ENCODE data around the gene IDH1. TPM values are rescaled to one million over a fixed set of nuclear protein-coding genes. Genes with fewer than 3 reads are reported as not detected.

IDH1 gene
- total RNA-seq, 1 experiment from 2014 or later, result 80.2 TPM

- intact Hi-C loops (cut with micrococcal nuclease; ENCODE audit: unreplicated experiment), result no loop called here
- H3K4me3 ChIP-seq (ENCODE audit: low read depth in 2 of 2, low read length in 2 of 2), result no peak overlapping the region
- ChIA-PET CTCF (no interaction called here), POLR2A (interaction anchor here (0.6 kb wide), 1 partner anchor 1499 kb away, joined by 3 read pairs; no protein-coding TSS in a partner anchor)
- TF ChIP-seq SIN3A (IDR thresholded peaks at IDR 0.05; ENCODE audit: borderline replicate concordance, insufficient read depth, low read depth, low read length), result no peak
- TF ChIP-seq, protein P1, sequence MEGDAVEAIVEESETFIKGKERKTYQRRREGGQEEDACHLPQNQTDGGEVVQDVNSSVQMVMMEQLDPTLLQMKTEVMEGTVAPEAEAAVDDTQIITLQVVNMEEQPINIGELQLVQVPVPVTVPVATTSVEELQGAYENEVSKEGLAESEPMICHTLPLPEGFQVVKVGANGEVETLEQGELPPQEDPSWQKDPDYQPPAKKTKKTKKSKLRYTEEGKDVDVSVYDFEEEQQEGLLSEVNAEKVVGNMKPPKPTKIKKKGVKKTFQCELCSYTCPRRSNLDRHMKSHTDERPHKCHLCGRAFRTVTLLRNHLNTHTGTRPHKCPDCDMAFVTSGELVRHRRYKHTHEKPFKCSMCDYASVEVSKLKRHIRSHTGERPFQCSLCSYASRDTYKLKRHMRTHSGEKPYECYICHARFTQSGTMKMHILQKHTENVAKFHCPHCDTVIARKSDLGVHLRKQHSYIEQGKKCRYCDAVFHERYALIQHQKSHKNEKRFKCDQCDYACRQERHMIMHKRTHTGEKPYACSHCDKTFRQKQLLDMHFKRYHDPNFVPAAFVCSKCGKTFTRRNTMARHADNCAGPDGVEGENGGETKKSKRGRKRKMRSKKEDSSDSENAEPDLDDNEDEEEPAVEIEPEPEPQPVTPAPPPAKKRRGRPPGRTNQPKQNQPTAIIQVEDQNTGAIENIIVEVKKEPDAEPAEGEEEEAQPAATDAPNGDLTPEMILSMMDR (IDR thresholded peaks at IDR 0.05), result peak; percentile 74
- no peak for TF ChIP-seq POLR2AphosphoS5 (IDR thresholded peaks at IDR 0.05; ENCODE audit: low read depth, low read length)
- H3K4me1 ChIP-seq (ENCODE audit: control insufficient read depth, insufficient read depth, low read length), result peaks cover 15% of the 10 kb centered on the region
- no peak for DNase-seq (ENCODE audit: low read depth, low spot score)
- BruUV-seq (replicated peaks), result no TSS peak
- in situ Hi-C loops (cut with HindIII; ENCODE audit: low pct_unique_long_range_greater_than_20kb, low sequenced_read_pairs), result no loop called here
- no peaks in the 10 kb centered on the region; the same call in 1 of the 2 replicates for H3K36me3 ChIP-seq (ENCODE audit: control insufficient read depth, insufficient read depth, low read length)
- H3K27ac ChIP-seq (ENCODE audit: low read length), result no peak overlapping the region
- ATAC-seq, result no peak
- H3K27me3 ChIP-seq (ENCODE audit: control insufficient read depth, insufficient read depth, low read length), result no peaks in the 10 kb centered on the region
- H3K9me3 ChIP-seq (ENCODE audit: control insufficient read depth, insufficient read depth, low read depth, low read length), result no peaks in the 10 kb centered on the region
Observed at GRCh38 chr2:208256192-208256782, 1.4 kb upstream of the IDH1 start.

- Histone ChIP-seq H3K4me1 (ENCODE audit: control insufficient read depth, insufficient read depth, low read length) (peaks cover 15% of the 10 kb centered on the region), H3K27me3 (ENCODE audit: control insufficient read depth, insufficient read depth, low read length) (no peaks in the 10 kb centered on the region), H3K36me3 (ENCODE audit: control insufficient read depth, insufficient read depth, low read length) (peaks cover 3% of the 10 kb centered on the region), H3K4me3 (ENCODE audit: low read depth in 2 of 2, low read length in 2 of 2) (peak overlapping the region; percentile 100), H3K9me3 (ENCODE audit: control insufficient read depth, insufficient read depth, low read depth, low read length) (no peaks in the 10 kb centered on the region), H3K27ac (ENCODE audit: low read length) (peak overlapping the region; percentile 83)
- TF ChIP-seq, protein P1 (IDR thresholded peaks at IDR 0.05), result no peak; the same call in none of the 2 replicates
- TF ChIP-seq POLR2AphosphoS5 (IDR thresholded peaks at IDR 0.05; ENCODE audit: low read depth, low read length) (no peak), SIN3A (IDR thresholded peaks at IDR 0.05; ENCODE audit: borderline replicate concordance, insufficient read depth, low read depth, low read length) (no peak), TCF7L2 (IDR thresholded peaks at IDR 0.05; ENCODE audit: low read depth, low read length) (no peak), REST (IDR thresholded peaks at IDR 0.05; ENCODE audit: insufficient read depth in 1 of 2, low read depth in 2 of 2, low read length in 1 of 2) (no peak)
- ChIA-PET CTCF (interaction anchor here (1.5 to 2.7 kb wide), 3 partner anchors 10 to 154 kb away, joined by 5 to 24 read pairs (median 12); partner anchors contain the start of gene PIKFYVE), POLR2A (no interaction called here)
- BruUV-seq (replicated peaks), result no TSS peak
- DNase-seq (ENCODE audit: low read depth, low spot score) (no peak), ATAC-seq (peak; percentile 1; the same call in 1 of the 2 replicates)
- in situ Hi-C loops (cut with HindIII; ENCODE audit: low pct_unique_long_range_greater_than_20kb, low sequenced_read_pairs), result no loop called here
- intact Hi-C loops (cut with micrococcal nuclease; ENCODE audit: unreplicated experiment), result loop anchor here (2.0 kb wide), 1 partner anchor 153 kb away; no protein-coding TSS in a partner anchor
Observed at GRCh38 chr2:208255557-208256106, 761 bp upstream of the IDH1 start.

Measured in Panc1 (cell line).